ENCODE data around the gene SF1.

- no peak for TF ChIP-seq EZH2 (IDR thresholded peaks at IDR 0.05; ENCODE audit: borderline replicate concordance, low read length)
- TF ChIP-seq CTCF (conservative IDR thresholded peaks at IDR 0.05 in 1 of 2, IDR thresholded peaks at IDR 0.05 in 1 of 2; ENCODE audit: extremely low read depth in 1 of 2, insufficient read depth in 1 of 2, low read depth in 1 of 2, low read length in 2 of 2): no peak
Measured at GRCh38 chr11:64826062-64826461, 47.7 kb upstream of the SF1 start.

All from mammary epithelial cell (primary cell).